SK-N-SH (cell line): ENCODE results near the gene ABCC3. TPM values are rescaled to one million over a fixed set of nuclear protein-coding genes. Genes with fewer than 3 reads are reported as not detected.

Experiments
- CTCF ChIA-PET: fragments of 300-600, 350-600 bp; formaldehyde crosslinking; extraction: SDS; loops from one replicate; lab custom pipeline; 2021; lab: Yijun Ruan, JAX
- POLR2A ChIA-PET: fragments of 350-600 bp; sonication (Branson Sonifier 250); formaldehyde crosslinking; extraction: SDS; loops from one replicate; lab custom pipeline; 2020; ENCODE audit warnings: antibody characterized with exemption, inconsistent platforms; lab: Yijun Ruan, JAX
- DNase-seq: peaks from one replicate; pipeline ENCODE4 v3.0.0; 2012
- H2AFZ ChIP-seq: fragments of 200-600 bp; sonication (generic); 2 replicates; pipeline ENCODE4 v1.8.1; 2016; ENCODE audit warnings: antibody characterized with exemption, mild to moderate bottlenecking, low read depth
- H3F3A ChIP-seq: fragments of 200-600 bp; sonication (generic); replicated peaks from 2 replicates; pipeline ENCODE3; 2016; ENCODE audit warnings: antibody characterized with exemption, mild to moderate bottlenecking; ENCODE audit not compliant: insufficient read depth
- H3K27ac ChIP-seq, 2 experiments: fragments of 200-500 bp in 1 of 2; fragments of 200-600 bp in 1 of 2; sonication (Bioruptor generic) in 1 of 2; sonication (generic), shearing (Covaris generic) in 1 of 2; 2 replicates each; pipeline versions ENCODE4 v1.5.1 to v1.6.1; 2014 to 2016; ENCODE audit warnings: low read depth in 2 of 2, inconsistent platforms in 1 of 2, low read length in 1 of 2, mild to moderate bottlenecking in 1 of 2, mixed read lengths in 1 of 2
- H3K27me3 ChIP-seq: fragments of 200-600 bp; sonication (generic), shearing (Covaris generic); 2 replicates; pipeline ENCODE4 v1.6.1; 2016; ENCODE audit warnings: mixed run types; ENCODE audit not compliant: insufficient read depth
- H3K36me3 ChIP-seq, 2 experiments: fragments of 200-500 bp in 1 of 2; fragments of 200-600 bp in 1 of 2; sonication (Bioruptor generic) in 1 of 2; sonication (generic) in 1 of 2; replicated peaks in 1 of 2; 2 replicates each; pipeline versions ENCODE3 to v1.5.1; 2014 to 2016; ENCODE audit warnings: low read length in 1 of 2, mild to moderate bottlenecking in 1 of 2; ENCODE audit not compliant: insufficient read depth in 2 of 2, control insufficient read depth in 1 of 2
- H3K4me1 ChIP-seq, 2 experiments: fragments of 200-500 bp in 1 of 2; fragments of 200-600 bp in 1 of 2; sonication (Bioruptor generic) in 1 of 2; sonication (generic), shearing (Covaris generic) in 1 of 2; 2 replicates each; pipeline versions ENCODE4 v1.5.1 to v1.6.1; 2014 to 2016; ENCODE audit warnings: low read depth in 1 of 2, low read length in 1 of 2, mixed run types in 1 of 2; ENCODE audit not compliant: insufficient read depth in 2 of 2, control insufficient read depth in 1 of 2
- H3K4me2 ChIP-seq: fragments of 200-600 bp; sonication (generic), shearing (Covaris generic); 2 replicates; pipeline ENCODE4 v1.6.1; 2017; ENCODE audit warnings: mixed run types
- H3K4me3 ChIP-seq, 2 experiments: fragments of 200-500 bp in 1 of 2; fragments of 200-600 bp in 1 of 2; sonication (Bioruptor generic) in 1 of 2; sonication (generic), shearing (Covaris generic) in 1 of 2; 2 replicates each; pipeline versions ENCODE4 v1.5.1 to v1.8.1; 2014 to 2016; ENCODE audit warnings: low read depth in 2 of 2, inconsistent platforms in 1 of 2, low read length in 1 of 2, mild to moderate bottlenecking in 1 of 2, mixed read lengths in 1 of 2, moderate library complexity in 1 of 2
- H3K79me2 ChIP-seq: fragments of 200-600 bp; sonication (generic); 2 replicates; pipeline ENCODE4 v1.8.1; 2017; ENCODE audit warnings: mild to moderate bottlenecking; ENCODE audit not compliant: insufficient read depth
- H3K9ac ChIP-seq: fragments of 200-600 bp; sonication (generic); 2 replicates; pipeline ENCODE4 v1.6.1; 2017; ENCODE audit warnings: mixed run types
- H3K9me2 ChIP-seq: fragments of 200-600 bp; sonication (generic); 2 replicates; pipeline ENCODE4 v1.6.1; 2017; ENCODE audit warnings: mixed run types
- H3K9me3 ChIP-seq: fragments of 200-600 bp; sonication (generic); 2 replicates; pipeline ENCODE4 v1.6.1; 2017; ENCODE audit warnings: mixed run types, mild to moderate bottlenecking, moderate library complexity
- H4K20me1 ChIP-seq: fragments of 200-600 bp; sonication (generic); 2 replicates; pipeline ENCODE4 v1.6.1; 2017; ENCODE audit warnings: mild to moderate bottlenecking, mixed run types; ENCODE audit not compliant: insufficient read depth
- CHD2 ChIP-seq: fragments of 150-350 bp; IDR thresholded peaks from 2 replicates; pipeline ENCODE4 v1.6.1; 2018; ENCODE audit warnings: low read length; ENCODE audit not compliant: partially characterized antibody
- EP300 ChIP-seq, 2 experiments: IDR thresholded peaks; 2 replicates each; pipeline versions ENCODE4 v1.4.0 to v1.6.1; 2012; ENCODE audit warnings: borderline replicate concordance in 1 of 2, low read depth in 1 of 2, low read length in 1 of 2
- EZH2phosphoT487 ChIP-seq: fragments of 200-600 bp; sonication (generic); IDR thresholded peaks from 2 replicates; pipeline ENCODE4 v1.6.1; 2017; ENCODE audit warnings: low read depth, mixed run types, mild to moderate bottlenecking, antibody characterized with exemption, moderate library complexity, borderline replicate concordance
- FOXJ3 ChIP-seq: sonication (generic); formaldehyde crosslinking; IDR thresholded peaks from 2 replicates; pipeline ENCODE4 v1.5.1; 2020; ENCODE audit warnings: mild to moderate bottlenecking, missing genetic modification reagents
- GABPA ChIP-seq: IDR thresholded peaks from 2 replicates; pipeline ENCODE4 v1.4.0; 2012; ENCODE audit warnings: low read depth, mild to moderate bottlenecking
- GATA2 ChIP-seq: sonication (generic); formaldehyde crosslinking; IDR thresholded peaks from 2 replicates; pipeline ENCODE4 v1.5.0; 2020; ENCODE audit warnings: mild to moderate bottlenecking, missing genetic modification reagents
- RAD21 ChIP-seq: IDR thresholded peaks from 2 replicates; pipeline ENCODE4 v1.6.1; 2012; ENCODE audit warnings: mild to moderate bottlenecking, low read length
- RCOR1 ChIP-seq: fragments of 150-350 bp; IDR thresholded peaks from 2 replicates; pipeline ENCODE4 v1.6.1; 2017; ENCODE audit warnings: antibody characterized with exemption, low read length
- RFX5 ChIP-seq: IDR thresholded peaks from 2 replicates; pipeline ENCODE4 v1.6.1; 2012; ENCODE audit warnings: mild to moderate bottlenecking, improper control_type of control experiment, low read length
- TCF12 ChIP-seq: IDR thresholded peaks from 2 replicates; pipeline ENCODE4 v1.4.0; 2012
- WGBS: methylation state at CpG from one replicate; pipeline ENCODE4 v1.1.6; 2017; ENCODE audit warnings: low lambda C conversion rate; 5-methylcytosine and 5-hydroxymethylcytosine counted together
- polyA plus RNA-seq, 3 experiments: library from polyadenylated mRNA; depleted of rRNA; stranded (reverse); fragments of >200 nt; gene quantifications; 2 replicates each; pipeline ENCODE4 v1.2.3, GENCODE V29; 2012
- TF ChIP-seq, protein P1 (sequence below): IDR thresholded peaks from 2 replicates; pipeline ENCODE4 v1.4.0; 2012; ENCODE audit warnings: low read depth, borderline replicate concordance
- TF ChIP-seq, protein P2 (sequence below): fragments of 200-600 bp; sonication (generic); IDR thresholded peaks from 2 replicates; pipeline ENCODE4 v1.6.1; 2017; ENCODE audit warnings: antibody characterized with exemption, mild to moderate bottlenecking, moderate library complexity
- TF ChIP-seq, protein P3 (sequence below): IDR thresholded peaks from 2 replicates; pipeline ENCODE4 v1.4.0; 2012; ENCODE audit warnings: low read depth
- TF ChIP-seq, protein P4 (sequence below): IDR thresholded peaks from 2 replicates; pipeline ENCODE4 v1.4.0; 2012; ENCODE audit warnings: low read depth, borderline replicate concordance
- TF ChIP-seq, protein P5 (sequence below): IDR thresholded peaks from 2 replicates; pipeline ENCODE4 v1.6.1; 2012; ENCODE audit warnings: mild to moderate bottlenecking, low read depth, low read length, moderate library complexity
- TF ChIP-seq, protein P6 (sequence below): fragments of 150-350 bp; IDR thresholded peaks from 2 replicates; pipeline ENCODE4 v1.6.1; 2017; ENCODE audit warnings: antibody characterized with exemption, low read length, low read depth, borderline replicate concordance

The ABCC3 gene
- polyA plus RNA-seq, 1 of the 3 experiments (the other 2 are of a cell fraction): 185 TPM

DNA sequence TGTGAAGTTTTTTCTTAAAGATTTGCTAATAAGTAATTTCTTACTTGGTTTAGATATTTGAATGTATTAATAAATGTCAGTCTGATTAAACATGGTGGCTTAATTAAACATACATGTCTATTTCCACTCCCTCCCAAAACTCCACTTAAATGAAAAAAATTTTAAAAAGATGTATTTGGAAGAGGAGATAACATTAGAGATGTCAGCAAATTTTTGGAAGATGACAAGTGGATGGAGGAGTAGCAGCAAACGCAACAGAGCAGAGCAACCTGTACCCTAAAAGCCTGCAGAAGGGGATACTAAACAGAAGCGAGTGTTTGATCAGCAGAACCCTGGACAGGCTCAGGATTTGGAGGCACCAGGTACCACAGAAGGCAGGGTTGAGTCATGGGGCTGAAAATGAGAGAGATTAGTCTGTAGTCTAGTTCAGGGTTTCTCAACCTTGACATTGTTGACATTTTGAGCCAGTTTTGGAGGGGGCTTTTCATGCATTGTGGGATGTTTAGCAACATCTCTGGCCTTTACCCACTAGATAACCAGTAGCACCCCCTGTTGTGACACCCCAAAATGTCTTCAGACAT, 102.5 kb downstream of the ABCC3 start:
- no peak overlapping the region for H3K9ac ChIP-seq
- H3K79me2 ChIP-seq: peaks cover 100% of the 10 kb centered on the region
- H3K9me2 ChIP-seq: no peaks in the 10 kb centered on the region
- H3K4me1 ChIP-seq: no peaks in the 10 kb centered on the region; a peak in 2 of 4 replicates
- no peak overlapping the region for H3K4me2 ChIP-seq
- TF ChIP-seq, protein P1, sequence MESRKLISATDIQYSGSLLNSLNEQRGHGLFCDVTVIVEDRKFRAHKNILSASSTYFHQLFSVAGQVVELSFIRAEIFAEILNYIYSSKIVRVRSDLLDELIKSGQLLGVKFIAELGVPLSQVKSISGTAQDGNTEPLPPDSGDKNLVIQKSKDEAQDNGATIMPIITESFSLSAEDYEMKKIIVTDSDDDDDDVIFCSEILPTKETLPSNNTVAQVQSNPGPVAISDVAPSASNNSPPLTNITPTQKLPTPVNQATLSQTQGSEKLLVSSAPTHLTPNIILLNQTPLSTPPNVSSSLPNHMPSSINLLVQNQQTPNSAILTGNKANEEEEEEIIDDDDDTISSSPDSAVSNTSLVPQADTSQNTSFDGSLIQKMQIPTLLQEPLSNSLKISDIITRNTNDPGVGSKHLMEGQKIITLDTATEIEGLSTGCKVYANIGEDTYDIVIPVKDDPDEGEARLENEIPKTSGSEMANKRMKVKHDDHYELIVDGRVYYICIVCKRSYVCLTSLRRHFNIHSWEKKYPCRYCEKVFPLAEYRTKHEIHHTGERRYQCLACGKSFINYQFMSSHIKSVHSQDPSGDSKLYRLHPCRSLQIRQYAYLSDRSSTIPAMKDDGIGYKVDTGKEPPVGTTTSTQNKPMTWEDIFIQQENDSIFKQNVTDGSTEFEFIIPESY: no peak
- no peak for TF ChIP-seq EP300 (IDR thresholded peaks at IDR 0.05; ENCODE audit: borderline replicate concordance in 1 of 2, low read depth in 1 of 2, low read length in 1 of 2)
- TF ChIP-seq CHD2: no peak
- TF ChIP-seq, protein P2, sequence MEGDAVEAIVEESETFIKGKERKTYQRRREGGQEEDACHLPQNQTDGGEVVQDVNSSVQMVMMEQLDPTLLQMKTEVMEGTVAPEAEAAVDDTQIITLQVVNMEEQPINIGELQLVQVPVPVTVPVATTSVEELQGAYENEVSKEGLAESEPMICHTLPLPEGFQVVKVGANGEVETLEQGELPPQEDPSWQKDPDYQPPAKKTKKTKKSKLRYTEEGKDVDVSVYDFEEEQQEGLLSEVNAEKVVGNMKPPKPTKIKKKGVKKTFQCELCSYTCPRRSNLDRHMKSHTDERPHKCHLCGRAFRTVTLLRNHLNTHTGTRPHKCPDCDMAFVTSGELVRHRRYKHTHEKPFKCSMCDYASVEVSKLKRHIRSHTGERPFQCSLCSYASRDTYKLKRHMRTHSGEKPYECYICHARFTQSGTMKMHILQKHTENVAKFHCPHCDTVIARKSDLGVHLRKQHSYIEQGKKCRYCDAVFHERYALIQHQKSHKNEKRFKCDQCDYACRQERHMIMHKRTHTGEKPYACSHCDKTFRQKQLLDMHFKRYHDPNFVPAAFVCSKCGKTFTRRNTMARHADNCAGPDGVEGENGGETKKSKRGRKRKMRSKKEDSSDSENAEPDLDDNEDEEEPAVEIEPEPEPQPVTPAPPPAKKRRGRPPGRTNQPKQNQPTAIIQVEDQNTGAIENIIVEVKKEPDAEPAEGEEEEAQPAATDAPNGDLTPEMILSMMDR: no peak
- no peak for TF ChIP-seq RAD21
- TF ChIP-seq RFX5: no peak
- TF ChIP-seq FOXJ3 (CRISPR knock-in tag): no peak
- TF ChIP-seq, protein P3, sequence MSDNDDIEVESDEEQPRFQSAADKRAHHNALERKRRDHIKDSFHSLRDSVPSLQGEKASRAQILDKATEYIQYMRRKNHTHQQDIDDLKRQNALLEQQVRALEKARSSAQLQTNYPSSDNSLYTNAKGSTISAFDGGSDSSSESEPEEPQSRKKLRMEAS: no peak
- TF ChIP-seq, protein P4, sequence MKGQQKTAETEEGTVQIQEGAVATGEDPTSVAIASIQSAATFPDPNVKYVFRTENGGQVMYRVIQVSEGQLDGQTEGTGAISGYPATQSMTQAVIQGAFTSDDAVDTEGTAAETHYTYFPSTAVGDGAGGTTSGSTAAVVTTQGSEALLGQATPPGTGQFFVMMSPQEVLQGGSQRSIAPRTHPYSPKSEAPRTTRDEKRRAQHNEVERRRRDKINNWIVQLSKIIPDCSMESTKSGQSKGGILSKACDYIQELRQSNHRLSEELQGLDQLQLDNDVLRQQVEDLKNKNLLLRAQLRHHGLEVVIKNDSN: no peak
- no peak for TF ChIP-seq TCF12
- TF ChIP-seq, protein P5, sequence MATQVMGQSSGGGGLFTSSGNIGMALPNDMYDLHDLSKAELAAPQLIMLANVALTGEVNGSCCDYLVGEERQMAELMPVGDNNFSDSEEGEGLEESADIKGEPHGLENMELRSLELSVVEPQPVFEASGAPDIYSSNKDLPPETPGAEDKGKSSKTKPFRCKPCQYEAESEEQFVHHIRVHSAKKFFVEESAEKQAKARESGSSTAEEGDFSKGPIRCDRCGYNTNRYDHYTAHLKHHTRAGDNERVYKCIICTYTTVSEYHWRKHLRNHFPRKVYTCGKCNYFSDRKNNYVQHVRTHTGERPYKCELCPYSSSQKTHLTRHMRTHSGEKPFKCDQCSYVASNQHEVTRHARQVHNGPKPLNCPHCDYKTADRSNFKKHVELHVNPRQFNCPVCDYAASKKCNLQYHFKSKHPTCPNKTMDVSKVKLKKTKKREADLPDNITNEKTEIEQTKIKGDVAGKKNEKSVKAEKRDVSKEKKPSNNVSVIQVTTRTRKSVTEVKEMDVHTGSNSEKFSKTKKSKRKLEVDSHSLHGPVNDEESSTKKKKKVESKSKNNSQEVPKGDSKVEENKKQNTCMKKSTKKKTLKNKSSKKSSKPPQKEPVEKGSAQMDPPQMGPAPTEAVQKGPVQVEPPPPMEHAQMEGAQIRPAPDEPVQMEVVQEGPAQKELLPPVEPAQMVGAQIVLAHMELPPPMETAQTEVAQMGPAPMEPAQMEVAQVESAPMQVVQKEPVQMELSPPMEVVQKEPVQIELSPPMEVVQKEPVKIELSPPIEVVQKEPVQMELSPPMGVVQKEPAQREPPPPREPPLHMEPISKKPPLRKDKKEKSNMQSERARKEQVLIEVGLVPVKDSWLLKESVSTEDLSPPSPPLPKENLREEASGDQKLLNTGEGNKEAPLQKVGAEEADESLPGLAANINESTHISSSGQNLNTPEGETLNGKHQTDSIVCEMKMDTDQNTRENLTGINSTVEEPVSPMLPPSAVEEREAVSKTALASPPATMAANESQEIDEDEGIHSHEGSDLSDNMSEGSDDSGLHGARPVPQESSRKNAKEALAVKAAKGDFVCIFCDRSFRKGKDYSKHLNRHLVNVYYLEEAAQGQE: no peak
- TF ChIP-seq RCOR1: no peak
- TF ChIP-seq GATA2: no peak
- no peak for TF ChIP-seq GABPA
- TF ChIP-seq EZH2phosphoT487: no peak
- TF ChIP-seq, protein P6, sequence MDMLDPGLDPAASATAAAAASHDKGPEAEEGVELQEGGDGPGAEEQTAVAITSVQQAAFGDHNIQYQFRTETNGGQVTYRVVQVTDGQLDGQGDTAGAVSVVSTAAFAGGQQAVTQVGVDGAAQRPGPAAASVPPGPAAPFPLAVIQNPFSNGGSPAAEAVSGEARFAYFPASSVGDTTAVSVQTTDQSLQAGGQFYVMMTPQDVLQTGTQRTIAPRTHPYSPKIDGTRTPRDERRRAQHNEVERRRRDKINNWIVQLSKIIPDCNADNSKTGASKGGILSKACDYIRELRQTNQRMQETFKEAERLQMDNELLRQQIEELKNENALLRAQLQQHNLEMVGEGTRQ: no peak
- H3F3A ChIP-seq: peaks cover 14% of the 10 kb centered on the region
- DNase-seq: no peak
- H3K9me3 ChIP-seq: no peaks in the 10 kb centered on the region
- 96% methylated on average over 2 of the region's 2 CpGs for WGBS
- peaks cover 91% of the 10 kb centered on the region for H4K20me1 ChIP-seq
- H3K36me3 ChIP-seq: peaks cover 54% of the 10 kb centered on the region in 2 experiments
- ChIA-PET POLR2A (no interaction called here), CTCF (no interaction called here)
- H3K4me3 ChIP-seq: no peak overlapping the region
- H3K27ac ChIP-seq: no peak overlapping the region
- no peaks in the 10 kb centered on the region for H3K27me3 ChIP-seq
- no peak overlapping the region for H2AFZ ChIP-seq
